Measurements from ENCODE around the gene PDIK1L.

Gene PDIK1L

GRCh38 chr1:26083208-26083607 is 28.4 kb upstream of the PDIK1L start:
- Histone ChIP-seq H3K9me3 (replicated peaks in 1 of 2; ENCODE audit: control insufficient read depth in 2 of 2, insufficient read depth in 1 of 2, low read depth in 1 of 2, low read length in 2 of 2) (no peaks in the 10 kb centered on the region), H2AK5ac (ENCODE audit: low read depth, low read length) (no peak overlapping the region), H3K9ac (ENCODE audit: low read depth, low read length, poor library complexity) (no peak overlapping the region), H2BK5ac (ENCODE audit: low read length) (no peak overlapping the region), H4K91ac (ENCODE audit: low read depth, low read length, poor library complexity) (no peak overlapping the region), H2BK120ac (ENCODE audit: low read depth, low read length) (no peak overlapping the region), H3K14ac (ENCODE audit: low read length) (no peak overlapping the region), H3K36me3 (replicated peaks in 1 of 2; ENCODE audit: control insufficient read depth in 2 of 2, insufficient read depth in 2 of 2, low read length in 2 of 2) (no peaks in the 10 kb centered on the region), H3K18ac (ENCODE audit: low read length) (no peak overlapping the region), H2AFZ (ENCODE audit: low read length) (no peak overlapping the region), H3K4ac (ENCODE audit: low read length) (no peak overlapping the region), H3K27ac (replicated peaks; ENCODE audit: low read length) (no peak overlapping the region), H3K79me1 (ENCODE audit: low read depth, low read length) (no peaks in the 10 kb centered on the region), H3K4me2 (ENCODE audit: insufficient read depth, low read length, poor library complexity, severe bottlenecking) (no peak overlapping the region), H3K4me1 (ENCODE audit: control insufficient read depth in 2 of 2, insufficient read depth in 1 of 2, low read depth in 1 of 2, low read length in 2 of 2) (peaks cover 0 to 4% of the 10 kb centered on the region in 2 donors), H3K23ac (ENCODE audit: low read depth, low read length, poor library complexity) (no peak overlapping the region), H3K27me3 (ENCODE audit: control insufficient read depth in 3 of 3, insufficient read depth in 3 of 3, low read depth in 1 of 3, low read length in 3 of 3) (peaks cover 0 to 31% (median 0%) of the 10 kb centered on the region in 3 experiments), H2BK12ac (ENCODE audit: low read length) (no peak overlapping the region), H2BK15ac (ENCODE audit: low read length) (no peak overlapping the region), H4K8ac (ENCODE audit: low read depth, low read length) (no peak overlapping the region), H3K4me3 (ENCODE audit: low read length in 2 of 2) (no peak overlapping the region)
- no peak for DNase-seq (ENCODE audit: low spot score)
- WGBS, 2 donors (ENCODE audit: extremely low coverage in 2 of 2, insufficient read length in 2 of 2, insufficient replicate concordance in 1 of 2), result no CpG with 5 or more reads among the region's 5 CpGs

GRCh38 chr1:26084091-26084561 is 27.5 kb upstream of the PDIK1L start:
- H3K27me3 ChIP-seq (ENCODE audit: control insufficient read depth in 3 of 3, insufficient read depth in 3 of 3, low read depth in 1 of 3, low read length in 3 of 3), result peaks cover 0 to 22% (median 0%) of the 10 kb centered on the region in 3 experiments
- no CpG with 5 or more reads among the region's 2 CpGs for WGBS, 2 donors (ENCODE audit: extremely low coverage in 2 of 2, insufficient read length in 2 of 2, insufficient replicate concordance in 1 of 2)
- no peak overlapping the region for H3K27ac ChIP-seq (replicated peaks; ENCODE audit: low read length)
- H2BK120ac ChIP-seq (ENCODE audit: low read depth, low read length), result no peak overlapping the region
- no peak overlapping the region for H3K18ac ChIP-seq (ENCODE audit: low read length)
- H2BK12ac ChIP-seq (ENCODE audit: low read length), result no peak overlapping the region
- H2BK5ac ChIP-seq (ENCODE audit: low read length), result no peak overlapping the region
- H3K9ac ChIP-seq (ENCODE audit: low read depth, low read length, poor library complexity), result no peak overlapping the region
- no peak for DNase-seq (ENCODE audit: low spot score)
- H3K36me3 ChIP-seq (replicated peaks in 1 of 2; ENCODE audit: control insufficient read depth in 2 of 2, insufficient read depth in 2 of 2, low read length in 2 of 2), result no peaks in the 10 kb centered on the region
- H2AFZ ChIP-seq (ENCODE audit: low read length), result no peak overlapping the region
- H3K4me3 ChIP-seq (ENCODE audit: low read length in 2 of 2), result no peak overlapping the region
- no peak overlapping the region for H2AK5ac ChIP-seq (ENCODE audit: low read depth, low read length)
- no peak overlapping the region for H4K8ac ChIP-seq (ENCODE audit: low read depth, low read length)
- no peak overlapping the region for H3K23ac ChIP-seq (ENCODE audit: low read depth, low read length, poor library complexity)
- no peaks in the 10 kb centered on the region for H3K79me1 ChIP-seq (ENCODE audit: low read depth, low read length)
- no peaks in the 10 kb centered on the region for H3K9me3 ChIP-seq (replicated peaks in 1 of 2; ENCODE audit: control insufficient read depth in 2 of 2, insufficient read depth in 1 of 2, low read depth in 1 of 2, low read length in 2 of 2)
- no peak overlapping the region for H3K14ac ChIP-seq (ENCODE audit: low read length)
- no peak overlapping the region for H2BK15ac ChIP-seq (ENCODE audit: low read length)
- no peak overlapping the region for H4K91ac ChIP-seq (ENCODE audit: low read depth, low read length, poor library complexity)
- H3K4me2 ChIP-seq (ENCODE audit: insufficient read depth, low read length, poor library complexity, severe bottlenecking), result no peak overlapping the region
- H3K4me1 ChIP-seq (ENCODE audit: control insufficient read depth in 2 of 2, insufficient read depth in 1 of 2, low read depth in 1 of 2, low read length in 2 of 2), result peaks cover 0 to under 1% of the 10 kb centered on the region in 2 donors
- no peak overlapping the region for H3K4ac ChIP-seq (ENCODE audit: low read length)

- H3K79me1 ChIP-seq (ENCODE audit: low read depth, low read length), result no peaks in the 10 kb centered on the region
- H3K36me3 ChIP-seq (replicated peaks in 1 of 2; ENCODE audit: control insufficient read depth in 2 of 2, insufficient read depth in 2 of 2, low read length in 2 of 2), result no peaks in the 10 kb centered on the region
- no peak overlapping the region for H2BK120ac ChIP-seq (ENCODE audit: low read depth, low read length)
- H2BK15ac ChIP-seq (ENCODE audit: low read length), result no peak overlapping the region
- no peak overlapping the region for H3K14ac ChIP-seq (ENCODE audit: low read length)
- H3K23ac ChIP-seq (ENCODE audit: low read depth, low read length, poor library complexity), result no peak overlapping the region
- no peak overlapping the region for H3K9ac ChIP-seq (ENCODE audit: low read depth, low read length, poor library complexity)
- WGBS, 2 donors (ENCODE audit: extremely low coverage in 2 of 2, insufficient read length in 2 of 2, insufficient replicate concordance in 1 of 2), result no CpG with 5 or more reads among the region's 2 CpGs
- H3K27me3 ChIP-seq (ENCODE audit: control insufficient read depth in 3 of 3, insufficient read depth in 3 of 3, low read depth in 1 of 3, low read length in 3 of 3), result peaks cover 0 to 21% (median 0%) of the 10 kb centered on the region in 3 experiments
- H3K18ac ChIP-seq (ENCODE audit: low read length), result no peak overlapping the region
- H3K4me2 ChIP-seq (ENCODE audit: insufficient read depth, low read length, poor library complexity, severe bottlenecking), result no peak overlapping the region
- no peak for DNase-seq (ENCODE audit: low spot score)
- no peak overlapping the region for H3K4ac ChIP-seq (ENCODE audit: low read length)
- no peak overlapping the region for H4K91ac ChIP-seq (ENCODE audit: low read depth, low read length, poor library complexity)
- H3K27ac ChIP-seq (replicated peaks; ENCODE audit: low read length), result no peak overlapping the region
- H2BK12ac ChIP-seq (ENCODE audit: low read length), result no peak overlapping the region
- no peaks in the 10 kb centered on the region for H3K9me3 ChIP-seq (replicated peaks in 1 of 2; ENCODE audit: control insufficient read depth in 2 of 2, insufficient read depth in 1 of 2, low read depth in 1 of 2, low read length in 2 of 2)
- H3K4me3 ChIP-seq (ENCODE audit: low read length in 2 of 2), result no peak overlapping the region
- no peak overlapping the region for H2AK5ac ChIP-seq (ENCODE audit: low read depth, low read length)
- H4K8ac ChIP-seq (ENCODE audit: low read depth, low read length), result no peak overlapping the region
- H3K4me1 ChIP-seq (ENCODE audit: control insufficient read depth in 2 of 2, insufficient read depth in 1 of 2, low read depth in 1 of 2, low read length in 2 of 2), result no peaks in the 10 kb centered on the region
- H2BK5ac ChIP-seq (ENCODE audit: low read length), result no peak overlapping the region
- no peak overlapping the region for H2AFZ ChIP-seq (ENCODE audit: low read length)
Observed at GRCh38 chr1:26084844-26085243, 26.8 kb upstream of the PDIK1L start.

GRCh38 chr1:26089125-26089524 is 22.5 kb upstream of the PDIK1L start:
- DNase-seq (ENCODE audit: low spot score), result no peak
- Histone ChIP-seq H2BK15ac (ENCODE audit: low read length) (no peak overlapping the region), H3K79me1 (ENCODE audit: low read depth, low read length) (no peaks in the 10 kb centered on the region), H4K8ac (ENCODE audit: low read depth, low read length) (no peak overlapping the region), H2AK5ac (ENCODE audit: low read depth, low read length) (no peak overlapping the region), H2AFZ (ENCODE audit: low read length) (no peak overlapping the region), H3K27me3 (ENCODE audit: control insufficient read depth in 3 of 3, insufficient read depth in 3 of 3, low read depth in 1 of 3, low read length in 3 of 3) (peaks cover 0 to 13% (median 0%) of the 10 kb centered on the region in 3 experiments), H3K18ac (ENCODE audit: low read length) (no peak overlapping the region), H3K4ac (ENCODE audit: low read length) (no peak overlapping the region), H2BK120ac (ENCODE audit: low read depth, low read length) (no peak overlapping the region), H3K4me3 (ENCODE audit: low read length in 2 of 2) (no peak overlapping the region), H3K9me3 (replicated peaks in 1 of 2; ENCODE audit: control insufficient read depth in 2 of 2, insufficient read depth in 1 of 2, low read depth in 1 of 2, low read length in 2 of 2) (peaks cover 0 to 2% of the 10 kb centered on the region in 2 donors), H2BK12ac (ENCODE audit: low read length) (no peak overlapping the region), H4K91ac (ENCODE audit: low read depth, low read length, poor library complexity) (no peak overlapping the region), H3K9ac (ENCODE audit: low read depth, low read length, poor library complexity) (no peak overlapping the region), H3K23ac (ENCODE audit: low read depth, low read length, poor library complexity) (no peak overlapping the region), H3K14ac (ENCODE audit: low read length) (no peak overlapping the region), H3K4me2 (ENCODE audit: insufficient read depth, low read length, poor library complexity, severe bottlenecking) (no peak overlapping the region), H3K27ac (replicated peaks; ENCODE audit: low read length) (no peak overlapping the region), H2BK5ac (ENCODE audit: low read length) (no peak overlapping the region), H3K4me1 (ENCODE audit: control insufficient read depth in 2 of 2, insufficient read depth in 1 of 2, low read depth in 1 of 2, low read length in 2 of 2) (peaks cover 4 to 6% of the 10 kb centered on the region in 2 donors), H3K36me3 (replicated peaks in 1 of 2; ENCODE audit: control insufficient read depth in 2 of 2, insufficient read depth in 2 of 2, low read length in 2 of 2) (no peaks in the 10 kb centered on the region)
- no CpG with 5 or more reads among the region's 3 CpGs for whole genome bisulfite sequencing, 2 donors (ENCODE audit: extremely low coverage in 2 of 2, insufficient read length in 2 of 2, insufficient replicate concordance in 1 of 2)

All from neuronal stem cell (in vitro differentiated cells).